ENCODE data around the gene LBR.

Gene LBR

DNA sequence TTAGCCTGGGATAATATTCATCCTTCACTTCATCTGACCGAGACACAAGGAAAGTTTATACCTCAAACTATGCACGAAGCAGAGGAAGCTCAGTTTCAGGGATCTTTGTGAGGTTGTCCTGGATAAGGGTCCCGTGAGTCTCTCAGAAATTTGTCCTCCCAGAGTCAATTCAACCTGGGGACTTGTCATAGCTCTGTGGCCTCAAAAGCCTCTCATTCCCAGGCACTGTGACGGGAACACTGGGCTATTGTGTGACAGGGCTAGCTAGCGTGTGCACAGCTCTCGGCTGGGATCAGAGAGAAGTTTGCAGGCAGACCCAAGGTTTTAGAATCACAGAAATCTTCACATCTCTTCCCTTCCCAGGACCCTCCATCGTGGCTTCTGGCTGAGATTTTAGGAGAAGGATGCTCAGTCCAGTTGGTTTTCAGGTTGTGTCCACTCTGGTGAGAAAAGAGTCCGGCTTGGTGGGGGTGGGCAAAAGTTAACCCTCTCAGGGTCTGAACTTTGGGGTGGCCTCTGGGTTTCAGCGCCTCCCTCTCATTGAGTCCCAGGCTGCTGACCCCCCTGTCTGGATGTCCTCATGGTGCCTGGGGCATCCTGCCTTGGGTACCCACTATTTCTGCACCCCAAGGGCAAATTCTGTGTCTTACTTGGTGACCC is 20.4 kb upstream of the LBR start:
- Histone ChIP-seq H3K4me3 (no peak overlapping the region), H3K27ac (peak overlapping the region in 6 of 21 experiments; percentile 11 to 58 (median 32))

DNA sequence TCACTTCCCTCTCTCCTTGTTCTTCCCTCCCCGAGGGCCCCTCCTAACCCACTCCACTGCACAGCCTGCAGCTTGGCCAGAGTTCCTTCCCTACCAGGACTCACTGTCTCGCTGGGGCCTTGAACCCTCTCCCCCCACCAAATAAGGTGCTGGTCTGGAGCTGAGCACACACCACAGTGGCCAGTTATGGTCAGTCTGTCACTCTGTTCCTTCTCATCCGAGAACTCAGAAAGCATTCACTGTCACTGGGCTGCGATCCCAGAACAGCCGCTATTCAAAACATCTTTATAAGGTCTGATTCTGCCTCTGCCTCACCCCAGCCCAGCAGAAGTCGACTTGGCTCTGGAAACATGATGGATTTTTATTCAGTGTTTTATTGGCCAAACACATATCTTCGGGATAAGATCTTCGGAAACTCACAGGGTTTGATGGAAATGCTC is 19.8 kb upstream of the LBR start:
- Histone ChIP-seq H3K27ac (peak overlapping the region in 5 of 21 experiments; percentile 7 to 80 (median 53)), H3K4me3 (no peak overlapping the region)

DNA sequence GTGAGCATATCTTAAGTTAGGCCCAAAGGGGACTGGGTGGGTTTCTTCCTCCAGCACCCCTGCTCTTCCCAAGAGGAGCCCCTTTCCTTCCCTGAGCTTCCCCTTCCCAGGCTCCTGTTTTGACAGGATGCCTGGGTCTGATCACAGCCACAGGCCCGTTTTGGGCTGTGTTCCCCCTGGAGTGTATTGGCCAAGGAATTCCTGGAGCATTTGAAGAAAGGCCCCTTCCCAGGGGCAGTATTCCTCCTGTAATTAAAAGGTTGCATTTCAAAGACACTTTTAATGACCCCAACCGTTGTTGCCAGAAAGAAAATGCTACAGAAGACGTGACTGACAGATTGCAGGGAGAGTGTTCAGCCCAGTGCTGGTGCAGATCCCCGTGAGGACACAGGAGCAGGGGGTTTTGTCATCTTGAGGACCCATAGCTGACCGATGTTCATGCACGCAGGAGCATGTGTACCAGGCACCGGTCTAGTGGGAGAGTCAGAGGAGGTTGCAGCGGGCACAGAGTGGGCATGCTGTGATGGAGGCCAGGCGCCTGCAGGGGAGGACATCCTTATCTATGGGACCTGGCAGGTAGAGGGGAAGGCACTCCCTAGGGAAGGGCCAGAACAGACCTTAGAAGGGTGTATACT is 19.3 kb upstream of the LBR start:
- Histone ChIP-seq H3K27ac (peak overlapping the region in 17 of 21 experiments; percentile 1 to 85 (median 69)), H3K4me3 (no peak overlapping the region)

DNA sequence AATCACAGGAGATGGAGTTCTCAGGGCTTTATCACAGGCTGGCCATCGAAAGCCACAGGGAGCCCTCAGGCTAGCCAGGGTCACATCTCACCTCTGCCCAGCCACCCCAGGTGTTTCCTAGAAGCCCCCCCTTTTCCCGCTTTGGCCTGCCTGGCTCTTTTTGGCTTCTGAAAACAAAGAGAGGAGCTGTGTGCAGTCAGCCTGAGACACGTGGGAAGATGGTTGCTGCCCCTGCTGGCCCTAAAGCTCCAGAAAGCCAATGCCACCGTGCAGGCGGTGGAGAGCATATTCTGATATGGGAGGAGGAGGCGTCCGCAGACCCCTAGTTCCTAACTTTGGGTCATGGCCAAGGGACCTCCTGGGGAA is 18.7 kb upstream of the LBR start:
- Histone ChIP-seq H3K4me3 (no peak overlapping the region), H3K27ac (peak overlapping the region in 18 of 21 experiments; percentile 1 to 85 (median 69))

DNA sequence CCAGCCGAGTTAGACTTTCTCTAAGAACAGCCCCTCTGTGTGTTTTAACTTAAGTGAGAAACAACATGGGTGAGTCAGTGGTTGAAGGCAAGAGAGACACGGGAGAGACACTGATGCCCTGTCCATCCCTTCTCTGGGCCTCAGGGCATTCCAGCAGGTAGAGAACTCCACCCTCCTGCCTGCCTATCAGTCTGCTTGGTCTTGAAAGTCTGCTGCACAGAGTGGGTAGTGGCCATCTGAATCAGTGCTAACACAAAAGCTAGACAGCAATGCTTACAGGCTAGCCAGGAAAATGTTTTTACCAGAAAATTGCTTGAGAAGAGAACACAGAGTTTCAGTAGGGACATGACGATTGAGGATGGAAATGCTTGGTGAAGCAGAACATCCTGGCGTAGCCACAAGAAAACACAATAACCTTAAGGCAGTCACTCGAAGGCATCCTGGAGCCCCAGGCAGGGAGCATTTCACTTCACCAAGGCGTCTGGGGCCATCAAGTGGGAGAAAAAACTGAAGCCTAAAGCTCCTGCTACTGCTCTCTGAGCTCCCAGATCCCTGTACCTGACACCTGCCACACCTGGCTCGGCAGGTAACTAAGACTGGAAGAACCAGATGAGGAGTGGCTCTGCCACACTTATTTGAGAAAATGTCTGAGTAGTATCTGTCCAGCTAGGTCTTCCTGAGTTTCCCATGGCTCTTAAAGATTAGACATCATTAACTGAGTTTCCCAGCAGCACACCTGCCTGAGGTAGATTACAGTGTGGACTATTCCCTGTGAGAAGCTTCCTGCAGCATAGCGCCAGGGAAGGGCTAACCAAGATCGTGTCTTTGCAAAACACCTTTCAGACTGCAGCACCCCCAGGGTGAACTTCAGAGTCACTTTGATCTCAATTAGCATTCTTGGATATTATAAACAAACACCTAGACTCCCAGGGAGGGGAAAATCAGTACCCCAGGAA is 18.1 kb upstream of the LBR start:
- Histone ChIP-seq H3K27ac (peak overlapping the region in 20 of 21 experiments; percentile 0 to 85 (median 69)), H3K4me3 (no peak overlapping the region)

DNA sequence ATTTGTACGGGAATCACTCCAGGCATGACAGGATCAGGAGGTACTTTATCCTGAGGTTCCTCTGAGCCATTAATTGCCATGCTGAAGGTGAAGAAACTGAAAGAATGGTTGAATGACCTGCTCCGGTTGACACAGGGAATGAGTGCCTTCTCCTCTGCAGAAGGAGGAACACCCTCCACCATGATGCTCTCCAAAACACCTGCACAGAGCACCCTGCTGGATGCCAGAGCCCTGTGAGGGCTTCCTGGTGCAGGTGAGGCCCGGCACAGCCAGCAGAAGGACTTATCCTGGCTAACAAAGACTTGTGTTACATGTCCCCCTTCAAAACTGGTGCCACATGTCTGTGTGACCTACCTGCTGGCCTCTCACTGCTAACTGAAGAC is 14.3 kb upstream of the LBR start:
- Histone ChIP-seq H3K4me3 (no peak overlapping the region), H3K27ac (peak overlapping the region in 1 of 21 experiments; percentile 32)

DNA sequence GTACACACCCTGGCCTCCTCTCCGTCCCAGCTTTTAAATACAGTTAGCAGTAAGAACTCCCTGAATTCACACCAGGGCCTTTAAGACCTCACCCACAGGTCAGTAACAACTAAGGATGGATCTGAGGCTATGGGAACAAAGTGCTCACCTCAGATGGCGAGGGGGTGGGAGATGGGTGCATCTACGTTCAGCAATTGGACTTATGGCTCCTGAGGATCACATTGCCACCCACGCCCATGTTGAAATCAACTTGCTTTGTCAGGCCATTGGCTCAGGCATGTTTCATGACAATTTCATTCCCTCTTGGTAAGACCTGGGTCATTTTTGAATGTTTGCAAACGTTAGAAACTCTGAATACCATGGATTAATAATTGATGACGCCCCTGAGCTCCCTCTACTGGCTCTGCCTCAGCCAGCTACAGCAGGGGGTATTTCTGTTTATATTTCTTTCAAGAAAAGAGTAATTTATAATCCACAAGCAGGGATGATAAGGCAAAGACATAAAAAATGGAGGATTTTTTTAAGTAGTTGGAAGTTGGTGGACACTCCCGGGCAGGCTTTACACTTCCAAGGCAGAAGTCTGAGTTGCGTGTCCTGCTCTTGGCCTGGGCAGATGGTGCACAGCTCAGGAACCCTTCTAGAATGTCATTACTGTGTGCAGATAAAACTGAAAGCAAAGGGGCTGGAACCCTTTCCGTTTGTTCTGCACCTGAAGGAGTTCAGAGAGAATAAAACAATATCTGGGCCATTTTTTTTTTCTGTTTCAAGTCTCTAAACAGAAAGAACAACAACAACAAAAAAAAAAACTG is 13.7 kb upstream of the LBR start:
- peak overlapping the region in 1 of 21 experiments; percentile 32 for H3K27ac ChIP-seq
- H3K4me3 ChIP-seq: no peak overlapping the region

DNA sequence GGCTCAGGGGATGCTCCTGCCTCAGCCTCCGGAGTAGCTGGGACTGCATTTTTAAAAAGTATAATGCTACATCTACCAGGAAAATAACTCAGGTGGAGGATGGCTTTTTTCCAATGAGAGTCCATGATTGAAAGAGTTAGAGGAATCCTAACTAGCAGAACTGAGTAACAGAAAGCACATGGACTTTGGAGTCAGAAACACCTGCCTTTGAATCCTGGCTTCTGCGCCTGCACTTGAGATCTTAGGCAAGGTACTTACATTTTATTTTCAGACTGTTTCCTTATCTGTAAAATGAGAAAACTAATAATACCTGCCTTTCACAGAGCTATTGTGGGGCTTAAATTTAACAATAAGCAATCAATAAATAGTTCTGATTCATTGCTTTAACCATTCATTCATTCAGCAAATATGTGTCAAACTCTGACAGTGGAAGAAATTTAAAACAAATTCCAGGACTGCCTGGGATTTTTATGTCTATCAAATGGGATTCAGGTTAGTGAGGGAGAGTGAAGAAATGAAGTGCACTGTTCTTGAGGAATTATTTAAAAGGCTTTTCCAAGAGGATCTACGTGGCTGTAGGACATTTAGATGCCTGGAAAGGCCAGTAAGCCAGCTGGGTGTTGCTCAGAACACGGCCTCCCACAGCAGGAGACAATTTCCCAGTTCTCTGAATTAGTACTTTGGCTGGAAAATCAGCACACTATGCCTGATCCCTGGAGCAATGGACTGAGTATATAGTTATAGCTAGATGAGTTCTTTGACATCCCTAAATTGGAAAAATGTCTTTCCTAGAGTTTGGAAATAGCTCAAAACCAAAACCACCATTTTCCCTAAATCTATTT is 12.8 kb upstream of the LBR start:
- no peak overlapping the region for H3K4me3 ChIP-seq
- H3K27ac ChIP-seq: no peak overlapping the region

DNA sequence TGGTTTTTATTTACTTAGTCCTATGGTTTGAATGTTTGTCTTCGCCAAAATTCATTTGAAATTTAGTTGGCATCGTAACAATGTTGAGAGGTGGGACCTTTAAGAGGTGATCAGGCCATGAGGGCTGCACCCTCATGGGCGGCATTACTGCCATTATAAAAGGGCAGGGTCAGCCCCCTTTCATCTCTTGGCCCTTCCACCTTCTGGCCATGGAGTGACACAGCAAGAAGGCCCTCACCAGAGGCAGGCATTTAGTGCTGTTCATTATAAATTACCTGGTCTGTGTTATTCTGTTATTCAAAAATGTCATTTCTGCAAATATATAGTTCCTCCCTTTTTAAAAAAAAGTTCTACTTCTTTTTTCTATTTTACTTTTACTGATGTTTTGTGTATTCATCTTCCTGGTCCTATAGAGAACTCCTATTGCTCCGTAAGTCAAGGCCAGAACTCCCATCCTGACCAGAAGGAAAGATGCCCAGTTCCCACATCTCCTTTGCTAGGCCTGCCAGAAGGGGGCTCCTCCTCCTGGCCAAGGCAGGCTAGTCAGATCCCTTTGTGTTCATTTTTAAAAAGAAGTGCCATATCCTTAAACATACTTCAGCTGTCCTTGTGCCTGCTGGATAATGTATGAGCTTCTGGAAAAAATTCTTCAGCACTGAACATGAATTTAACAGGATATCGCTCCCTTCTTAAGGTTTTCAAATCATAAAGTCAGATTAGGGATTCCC is 10.0 kb upstream of the LBR start:
- H3K4me3 ChIP-seq: no peak overlapping the region
- H3K27ac ChIP-seq: no peak overlapping the region

DNA sequence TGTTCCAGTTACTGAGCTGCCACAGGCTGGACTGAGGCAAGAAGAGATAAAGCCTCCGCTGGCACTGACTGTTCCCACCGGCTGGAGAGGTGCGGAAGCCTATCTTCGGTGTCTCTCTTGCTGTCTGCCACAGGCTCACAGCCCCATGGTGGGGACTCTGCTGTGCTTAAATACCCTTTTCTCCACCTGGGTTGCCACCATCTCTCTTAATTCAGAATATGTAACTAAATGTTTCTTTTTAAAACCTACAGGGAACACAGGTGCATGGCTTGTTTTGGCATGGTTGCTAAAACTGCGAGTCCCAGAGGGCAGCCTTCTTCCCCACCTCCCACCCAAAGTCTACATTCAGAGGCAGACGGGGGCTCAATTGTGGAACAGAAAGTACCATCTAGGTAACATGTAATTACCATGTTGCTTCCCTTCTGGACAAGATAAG is 8.1 kb upstream of the LBR start:
- Histone ChIP-seq H3K4me3 (no peak overlapping the region), H3K27ac (no peak overlapping the region)

DNA sequence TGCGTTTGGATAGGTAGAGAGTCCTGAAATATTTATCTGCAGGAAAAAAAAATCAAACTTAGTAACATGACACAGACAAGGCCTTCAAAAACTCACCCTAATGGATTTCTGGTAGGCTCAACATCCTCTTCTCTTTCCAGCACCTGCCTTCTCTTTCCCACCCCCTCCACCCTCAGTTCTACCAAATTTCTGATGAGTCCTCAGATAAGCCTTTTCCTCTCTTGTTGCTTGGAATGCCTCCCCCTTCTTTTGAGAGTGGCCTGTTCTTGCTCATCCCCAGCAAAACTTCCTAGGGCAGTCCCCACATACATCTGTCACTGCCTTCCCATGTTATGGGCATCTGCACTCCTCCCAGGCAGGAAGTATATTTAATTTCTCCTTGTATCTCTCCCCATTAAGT is 7.6 kb upstream of the LBR start:
- H3K4me3 ChIP-seq: no peak overlapping the region

DNA sequence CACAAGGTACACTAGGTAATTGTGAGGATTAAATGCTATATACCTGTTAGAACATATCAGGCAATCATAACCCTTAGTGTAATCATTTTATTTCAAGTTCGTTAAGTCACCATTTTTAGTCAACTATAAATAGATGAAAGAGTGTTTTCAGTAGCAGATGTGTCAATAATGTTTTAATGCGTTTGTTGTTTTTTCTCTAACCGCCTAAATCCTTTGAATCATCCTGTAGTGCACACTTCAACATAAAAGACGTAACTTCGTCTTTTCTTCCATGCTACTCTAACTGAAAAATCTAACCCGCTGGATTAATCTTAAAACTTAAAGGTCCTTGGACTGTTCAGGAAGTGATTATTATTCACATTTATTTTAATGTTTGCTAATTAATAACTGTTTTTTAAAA is 7.2 kb upstream of the LBR start:
- Histone ChIP-seq H3K4me3 (no peak overlapping the region), H3K27ac (no peak overlapping the region)

More for the DNA sequence above, 7.6 kb upstream of the LBR start:
- H3K27ac ChIP-seq: no peak overlapping the region

DNA sequence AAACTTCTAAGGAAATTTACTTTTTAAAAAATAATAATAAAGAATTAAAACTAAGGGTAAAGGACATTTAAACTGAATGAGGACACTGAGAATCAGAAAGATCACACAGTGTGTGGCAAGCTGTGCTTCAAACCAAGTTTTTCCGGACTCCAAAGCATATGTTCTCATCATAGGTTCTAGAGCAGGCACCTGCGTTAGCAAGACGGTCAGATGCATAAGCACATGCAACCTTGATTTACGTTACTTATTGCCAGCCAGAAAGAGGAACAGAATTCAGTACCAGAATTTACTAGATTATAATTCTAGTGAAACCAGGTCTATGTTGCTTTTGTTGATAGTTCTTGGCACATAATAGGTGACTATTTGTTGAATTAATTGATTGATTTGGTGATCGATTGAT is 6.2 kb upstream of the LBR start:
- H3K27ac ChIP-seq: no peak overlapping the region
- H3K4me3 ChIP-seq: no peak overlapping the region

DNA sequence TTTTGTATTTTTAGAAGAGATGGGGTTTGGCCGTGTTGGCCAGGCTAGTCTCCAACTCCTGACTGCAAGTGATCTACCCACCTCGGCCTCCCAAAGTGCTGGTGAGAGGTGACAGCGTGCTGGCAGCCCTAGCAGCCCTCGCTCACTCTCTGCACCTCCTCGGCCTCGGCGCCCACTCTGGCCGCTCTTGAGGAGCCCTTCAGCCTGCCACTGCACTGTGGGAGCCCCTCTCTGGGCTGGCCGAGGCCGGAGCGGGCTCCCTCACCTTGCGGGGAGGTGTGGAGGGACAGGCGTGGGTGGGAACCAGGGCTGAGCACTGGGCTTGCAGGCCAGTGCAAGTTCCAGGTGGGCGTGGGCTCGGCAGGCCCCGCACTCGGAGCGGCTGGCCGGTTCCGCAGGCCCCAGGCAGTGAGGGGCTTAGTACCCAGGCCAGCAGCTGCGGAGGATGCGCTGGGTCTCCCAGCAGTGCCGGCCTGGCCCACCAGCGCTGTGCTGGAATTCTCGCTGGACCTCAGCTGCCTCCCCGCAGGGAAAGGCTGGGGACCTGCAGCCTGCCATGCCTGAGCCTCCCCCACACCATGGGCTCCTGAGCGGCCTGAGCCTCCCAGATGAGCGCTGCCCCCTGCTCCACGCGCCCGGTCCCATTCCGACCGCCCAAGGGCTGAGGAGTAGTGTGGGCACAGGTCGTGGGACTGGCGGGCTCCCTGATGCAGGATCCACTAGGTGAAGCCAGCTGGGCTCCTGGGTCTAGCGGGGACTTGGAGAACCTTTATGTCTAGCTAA is 3.4 kb upstream of the LBR start:
- H3K27ac ChIP-seq: no peak overlapping the region

DNA sequence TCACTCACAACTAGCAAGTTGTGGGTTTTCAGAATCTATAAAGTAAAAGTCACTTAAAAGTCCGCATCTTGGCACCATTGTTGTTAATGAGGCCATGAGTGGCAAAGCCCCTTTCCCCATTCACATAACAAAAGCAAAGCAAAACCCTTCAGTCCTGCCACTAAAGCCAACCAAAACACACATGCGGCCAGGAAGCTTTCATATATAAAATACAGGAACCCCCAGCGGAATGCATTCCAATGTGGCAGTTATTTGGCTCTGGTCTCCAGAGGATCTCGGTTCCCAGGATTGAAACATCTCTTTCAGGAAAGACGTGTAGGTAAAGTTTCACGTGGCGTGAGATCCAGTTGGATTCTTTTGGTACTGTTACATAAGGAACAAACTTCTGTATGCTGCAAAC is 2.5 kb upstream of the LBR start:
- Histone ChIP-seq H3K27ac (no peak overlapping the region), H3K4me3 (no peak overlapping the region)

More for the DNA sequence above, 3.4 kb upstream of the LBR start:
- no peak overlapping the region for H3K4me3 ChIP-seq

DNA sequence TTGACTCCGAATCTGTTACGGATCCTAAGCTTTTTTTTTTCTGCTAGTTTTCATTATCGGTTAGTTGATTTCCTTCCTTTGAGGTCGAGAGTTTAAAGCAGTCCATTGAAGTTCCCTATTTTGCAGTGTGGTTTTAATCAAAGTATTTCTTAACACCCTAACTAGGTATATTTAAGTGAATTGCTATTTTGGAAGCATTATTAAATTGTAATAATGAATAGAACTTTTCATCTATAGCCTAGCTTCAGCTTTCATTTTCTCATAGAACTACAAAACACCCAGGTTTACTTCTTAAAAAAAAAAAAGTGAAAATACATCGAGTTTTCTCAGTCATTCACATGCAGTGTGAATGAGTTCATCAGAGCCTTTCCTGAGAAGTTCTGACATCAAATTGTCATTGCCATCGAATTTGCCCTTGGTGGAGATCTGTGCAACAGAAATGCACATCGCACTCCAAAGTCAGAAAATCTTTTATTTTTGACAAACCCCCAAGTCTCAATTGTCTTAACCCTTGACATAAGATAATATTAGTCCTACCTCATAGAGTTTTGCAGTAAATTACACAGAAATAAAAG is 1.1 kb upstream of the LBR start:
- Histone ChIP-seq H3K4me3 (peak overlapping the region; percentile 60 to 94 (median 87)), H3K27ac (peak overlapping the region in 14 of 21 experiments; percentile 59 to 95 (median 87))
